ENCODE measurements around the gene ZNF506.
"Not testable (repeated sequence)": the region's sequence is repeated elsewhere in the genome, so short reads cannot be mapped to it uniquely, and the experiment has no call there.

ZNF506 gene

GRCh38 chr19:19821366-19821951, at the start of gene ZNF506:
Gene ZNF506, minus strand, starts transcription at chr19:19821750. Its CDS starts 147 bp downstream, at chr19:19821603.
- DNase-seq = peak; percentile 94

GRCh38 chr19:19870086-19870485, 48.5 kb upstream of the ZNF506 start:
- DNase-seq = not testable (repeated sequence)

- DNase-seq = peak; percentile 20
Measured at GRCh38 chr19:19866611-19867248, 45.2 kb upstream of the ZNF506 start.

- DNase-seq = peak; percentile 93
Measured at GRCh38 chr19:19865750-19866610, 44.4 kb upstream of the ZNF506 start, which contains the start of gene ZNF253. Gene ZNF253, plus strand, starts transcription at chr19:19865882. Its CDS starts 115 bp downstream, at chr19:19865997.

GRCh38 chr19:19860756-19861390, 39.3 kb upstream of the ZNF506 start:
- DNase-seq = no peak

- DNase-seq = no peak
Measured at GRCh38 chr19:19858751-19859150, 37.2 kb upstream of the ZNF506 start.

- DNase-seq = not testable (repeated sequence)
Measured at GRCh38 chr19:19851740-19852139, 30.2 kb upstream of the ZNF506 start.

- DNase-seq = no peak
Measured at GRCh38 chr19:19849056-19849455, 27.5 kb upstream of the ZNF506 start.

GRCh38 chr19:19847781-19848180, 26.2 kb upstream of the ZNF506 start:
- DNase-seq = no peak

- no peak for DNase-seq
Measured at GRCh38 chr19:19835560-19836038, 14.0 kb upstream of the ZNF506 start.

GRCh38 chr19:19826875-19827274, 5.3 kb upstream of the ZNF506 start:
- DNase-seq = no peak

- DNase-seq = no peak
Measured at GRCh38 chr19:19823916-19824315, 2.4 kb upstream of the ZNF506 start.

- DNase-seq = peak; percentile 41
Measured at GRCh38 chr19:19821976-19822375, 426 bp upstream of the ZNF506 start.

- no peak for DNase-seq
Measured at GRCh38 chr19:19820774-19821320, 703 bp downstream of the ZNF506 start.

GRCh38 chr19:19817357-19817756, 4.2 kb downstream of the ZNF506 start:
- no peak for DNase-seq

GRCh38 chr19:19816679-19817078, 4.9 kb downstream of the ZNF506 start:
- DNase-seq = no peak

GRCh38 chr19:19811999-19812398, 9.6 kb downstream of the ZNF506 start:
- not testable (repeated sequence) for DNase-seq

- DNase-seq = no peak
Measured at GRCh38 chr19:19805480-19805879, 16.1 kb downstream of the ZNF506 start.

- DNase-seq = no peak
Measured at GRCh38 chr19:19788015-19788414, 33.5 kb downstream of the ZNF506 start.

GRCh38 chr19:19785476-19785875, 36.1 kb downstream of the ZNF506 start:
- DNase-seq = not testable (repeated sequence)

- no peak for DNase-seq
Measured at GRCh38 chr19:19782783-19783182, 38.8 kb downstream of the ZNF506 start.

GRCh38 chr19:19781791-19782190, 39.8 kb downstream of the ZNF506 start:
- peak; percentile 76 for DNase-seq

- DNase-seq = no peak
Measured at GRCh38 chr19:19778666-19779065, 42.9 kb downstream of the ZNF506 start.

Data from NCI-H1092 treated with DMSO at 0.1 percent for 48 hours (cell line).